ENCODE data around the gene TWIST2.

Gene TWIST2

DNA sequence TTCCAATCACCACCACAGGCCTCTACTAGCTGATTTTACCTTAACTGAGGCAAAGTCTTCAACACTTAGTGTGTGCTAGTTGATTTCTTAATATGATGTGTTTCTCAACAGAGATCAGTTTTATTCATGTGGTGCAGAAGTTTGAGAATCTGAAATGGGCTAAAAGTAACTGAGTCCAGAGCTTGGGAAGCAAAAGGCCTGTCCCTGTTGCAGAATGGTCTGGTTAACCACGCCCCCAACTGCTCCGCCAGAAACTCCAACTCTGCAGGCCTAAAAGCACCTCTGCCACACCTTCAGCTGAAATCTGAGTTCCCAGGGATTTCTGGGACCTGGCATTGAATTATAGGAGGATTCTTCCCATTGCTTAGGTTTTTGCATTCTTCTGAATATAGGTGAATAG, 44.9 kb downstream of the TWIST2 start:
- DNase-seq: no peak

DNA sequence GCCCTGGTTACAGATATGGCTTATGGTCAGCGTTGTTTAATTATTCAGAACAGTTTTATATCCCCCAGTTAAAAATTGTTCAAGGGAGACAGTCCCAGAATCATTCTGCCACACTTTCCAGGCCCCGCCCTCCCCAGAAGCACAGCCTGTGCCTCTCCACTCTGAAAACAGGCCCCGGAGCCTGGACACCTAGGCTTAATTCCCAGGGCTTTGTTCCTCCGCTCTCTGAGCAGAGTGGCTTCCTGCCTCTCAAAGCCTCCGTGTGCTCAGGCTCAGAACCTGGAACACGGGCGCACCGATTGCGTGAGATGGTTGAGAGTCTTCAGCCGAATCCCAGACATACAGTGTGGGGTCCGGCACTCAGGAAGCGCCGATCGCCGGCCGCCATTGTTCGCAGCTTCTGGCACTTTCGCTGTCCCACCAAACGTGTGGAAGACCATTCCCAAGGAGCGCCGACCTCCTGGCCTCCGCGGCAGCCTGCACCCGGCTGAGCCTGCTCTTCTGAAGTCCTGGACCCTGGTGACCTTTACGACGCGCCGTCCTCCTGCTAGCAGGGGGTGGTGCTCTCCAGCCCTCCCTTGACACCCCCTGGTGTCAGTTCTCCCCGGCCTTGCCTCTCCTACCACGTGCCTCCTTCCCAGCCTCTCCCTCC, 45.6 kb downstream of the TWIST2 start:
- DNase-seq: no peak

DNA sequence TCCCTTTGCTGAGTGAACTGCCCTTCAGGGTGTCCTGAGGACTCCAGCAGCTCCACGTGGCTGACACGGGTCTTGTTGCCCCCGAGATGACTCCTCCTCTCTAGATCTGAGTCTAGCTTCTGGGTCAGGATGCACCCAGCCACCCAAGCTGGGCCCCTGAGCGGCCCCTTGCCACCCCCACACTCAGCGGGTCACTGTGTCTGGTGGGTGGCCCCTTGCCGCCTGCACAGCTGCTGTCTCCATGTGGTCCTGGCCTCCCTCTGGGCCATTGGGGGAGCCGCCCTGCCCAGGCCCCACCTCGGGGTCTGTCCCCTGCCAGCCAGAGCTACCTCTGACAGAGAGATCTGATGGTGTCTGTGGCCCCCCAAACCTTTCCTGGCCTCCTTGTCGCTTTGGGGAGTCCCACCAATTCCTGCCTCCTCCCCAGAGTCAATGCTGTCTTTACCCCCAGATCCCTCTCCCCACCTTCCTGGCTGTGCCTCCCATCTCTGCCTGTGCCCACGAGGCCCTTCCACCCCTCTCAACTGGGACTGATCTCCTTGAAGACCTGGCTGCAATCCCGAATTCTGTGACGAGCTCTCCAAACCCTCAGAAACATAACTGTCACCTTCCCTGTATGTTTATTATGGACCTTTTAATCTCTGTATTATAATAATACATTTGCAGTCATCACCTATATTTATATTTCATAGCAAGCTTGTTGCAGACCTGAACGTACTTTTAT, 46.5 kb downstream of the TWIST2 start:
- no peak for DNase-seq

DNA sequence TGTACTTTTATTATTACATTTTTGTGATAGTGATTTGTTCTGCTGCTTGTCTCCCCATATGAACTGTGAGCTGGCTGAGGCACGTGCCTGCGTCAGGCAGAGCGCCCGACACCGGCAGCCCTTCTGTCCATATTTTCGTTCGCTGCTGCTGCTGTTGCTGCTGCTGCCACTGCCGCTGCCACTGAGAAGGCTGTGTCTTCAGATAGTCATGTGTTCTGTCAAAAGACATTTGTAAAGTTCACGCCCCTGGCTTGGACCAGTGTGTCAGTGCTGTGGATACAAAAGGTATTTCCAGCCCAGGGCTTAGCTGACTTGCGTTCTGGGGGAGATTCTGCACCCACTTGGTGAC, 47.0 kb downstream of the TWIST2 start:
- DNase-seq: no peak

DNA sequence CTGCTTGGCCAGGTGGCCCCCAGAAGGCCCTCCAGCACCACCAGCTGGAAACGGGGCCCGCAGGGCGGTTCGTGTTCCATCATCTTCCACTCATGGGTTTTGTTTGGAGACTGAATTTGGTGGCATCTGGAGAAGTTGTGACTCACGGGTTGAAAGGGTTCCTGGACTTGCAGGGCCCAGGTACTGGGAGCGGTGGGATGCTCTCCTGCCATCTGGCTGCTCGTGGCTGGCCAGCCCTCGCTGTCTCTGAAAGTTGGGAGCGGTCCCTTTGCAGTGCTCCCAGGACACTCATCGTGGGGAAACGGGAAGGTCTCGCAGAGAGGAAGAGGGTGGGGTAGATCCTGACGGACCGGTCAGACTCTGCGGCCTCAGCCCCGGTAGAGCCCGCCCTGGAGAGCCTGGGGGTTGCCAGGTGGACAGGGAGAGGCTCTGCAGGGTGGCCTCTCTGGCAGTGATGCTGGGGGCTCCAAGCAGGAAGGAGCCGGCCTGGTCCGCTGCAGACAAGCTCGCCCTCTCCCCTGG, 47.5 kb downstream of the TWIST2 start:
- DNase-seq: no peak

DNA sequence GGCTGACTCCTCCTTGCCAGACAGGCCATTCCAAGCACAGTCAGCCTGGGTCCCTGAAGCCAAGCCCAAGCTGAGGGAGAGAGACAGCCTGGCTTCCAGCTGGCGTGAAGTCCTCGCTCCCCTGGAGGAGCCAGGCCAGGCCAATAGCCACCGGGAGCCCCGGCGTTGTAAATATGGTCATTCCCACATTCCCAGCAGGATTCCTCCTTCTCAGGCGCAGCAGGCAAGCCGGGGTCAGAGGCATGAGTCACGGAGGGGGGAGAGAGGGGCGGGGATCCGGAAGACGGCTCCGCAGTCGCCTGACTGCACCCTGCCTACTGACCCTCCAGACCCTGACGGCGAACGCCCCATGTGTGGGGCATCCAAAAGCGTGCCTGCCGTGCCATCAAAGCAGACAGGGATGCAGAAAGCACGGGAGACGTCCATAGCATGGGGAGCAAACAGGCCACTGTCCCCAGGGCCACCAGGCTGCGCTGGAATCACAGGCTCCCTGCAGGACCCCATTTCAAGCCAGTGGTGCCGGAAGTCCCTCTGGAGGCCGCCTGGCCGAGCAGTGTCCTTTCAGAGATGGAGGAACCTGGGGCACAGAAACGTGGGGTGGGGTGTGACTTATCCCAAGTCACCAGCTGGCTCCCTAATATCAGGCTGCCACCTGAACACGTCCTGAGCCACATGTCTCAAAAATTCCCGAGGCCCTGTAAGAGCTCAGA, 48.2 kb downstream of the TWIST2 start:
- DNase-seq: no peak

DNA sequence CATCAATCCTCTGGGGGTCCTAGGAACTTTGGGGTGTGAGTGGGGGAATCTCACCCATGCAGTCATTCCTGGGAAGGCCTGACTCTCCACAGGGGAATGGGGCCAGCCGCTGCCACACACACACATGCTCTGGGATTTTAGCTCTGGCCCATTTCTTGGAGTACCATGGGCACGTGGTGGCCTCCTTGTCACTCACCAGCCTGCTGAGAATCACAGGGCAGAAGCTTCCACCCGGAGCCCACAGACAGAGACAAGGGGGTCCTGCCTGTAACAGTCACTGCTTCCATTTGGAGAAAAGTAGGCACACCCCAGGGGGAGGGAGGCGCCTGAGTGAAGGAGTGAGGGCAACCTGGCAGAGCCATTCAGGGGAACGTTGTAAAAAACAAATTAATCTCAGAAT, 48.8 kb downstream of the TWIST2 start:
- no peak for DNase-seq

DNA sequence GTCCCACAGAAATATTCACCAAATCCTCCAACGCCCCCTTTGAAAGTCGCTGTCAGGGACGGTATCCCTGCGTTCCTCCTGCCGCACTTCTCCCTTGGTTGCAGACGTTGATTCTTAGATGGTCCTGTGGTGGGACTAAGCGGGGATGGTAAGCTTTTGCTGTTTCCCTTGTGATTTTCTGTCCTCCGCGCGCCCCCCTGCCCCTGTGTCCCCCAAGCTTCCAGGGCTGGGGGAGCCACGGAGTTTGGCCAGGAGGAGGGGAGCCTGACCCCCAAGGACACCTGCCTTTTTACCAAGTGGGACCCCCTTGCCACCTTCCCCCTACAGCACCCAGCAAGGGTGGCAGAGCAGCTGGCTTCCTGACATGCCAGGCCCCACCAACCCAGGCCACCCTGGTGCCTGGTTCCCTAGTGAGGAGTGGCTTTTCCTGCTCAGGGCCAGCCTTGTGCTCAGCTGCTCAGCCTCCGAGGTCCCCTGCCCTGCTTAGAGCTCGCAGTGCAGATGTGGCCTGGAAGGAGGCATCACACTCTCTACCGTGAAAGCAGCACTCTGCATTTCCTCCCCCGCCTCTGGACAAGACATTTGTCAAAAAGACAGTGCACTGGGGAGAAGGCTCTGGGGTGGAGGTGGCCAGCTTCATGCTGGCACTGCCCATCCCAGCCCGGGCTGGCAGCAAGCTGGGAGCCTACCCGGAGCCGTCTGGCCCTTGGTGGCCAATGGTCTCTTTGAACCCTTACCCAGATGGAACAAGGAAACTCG, 49.4 kb downstream of the TWIST2 start:
- no peak for DNase-seq

DNA sequence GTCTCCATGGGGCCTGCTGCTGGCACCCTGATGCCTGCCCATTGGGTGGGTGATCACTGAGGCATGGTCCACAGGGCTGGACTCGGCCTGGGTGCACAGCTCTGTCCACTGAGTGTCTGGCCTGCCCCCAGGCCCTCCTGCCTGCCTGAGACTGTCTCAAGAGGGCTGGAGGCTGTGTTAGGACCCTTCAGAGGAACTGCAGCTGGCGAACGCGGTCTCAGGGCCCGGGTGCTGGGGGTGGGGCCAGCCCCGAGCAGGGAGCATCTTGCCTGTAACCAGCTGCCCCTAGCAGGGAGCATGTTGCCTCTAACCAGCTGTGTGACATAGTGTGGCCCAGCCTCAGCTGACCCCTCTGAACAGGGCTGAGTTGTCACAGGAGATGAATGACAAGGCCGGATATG, 50.0 kb downstream of the TWIST2 start:
- DNase-seq: no peak

DNA sequence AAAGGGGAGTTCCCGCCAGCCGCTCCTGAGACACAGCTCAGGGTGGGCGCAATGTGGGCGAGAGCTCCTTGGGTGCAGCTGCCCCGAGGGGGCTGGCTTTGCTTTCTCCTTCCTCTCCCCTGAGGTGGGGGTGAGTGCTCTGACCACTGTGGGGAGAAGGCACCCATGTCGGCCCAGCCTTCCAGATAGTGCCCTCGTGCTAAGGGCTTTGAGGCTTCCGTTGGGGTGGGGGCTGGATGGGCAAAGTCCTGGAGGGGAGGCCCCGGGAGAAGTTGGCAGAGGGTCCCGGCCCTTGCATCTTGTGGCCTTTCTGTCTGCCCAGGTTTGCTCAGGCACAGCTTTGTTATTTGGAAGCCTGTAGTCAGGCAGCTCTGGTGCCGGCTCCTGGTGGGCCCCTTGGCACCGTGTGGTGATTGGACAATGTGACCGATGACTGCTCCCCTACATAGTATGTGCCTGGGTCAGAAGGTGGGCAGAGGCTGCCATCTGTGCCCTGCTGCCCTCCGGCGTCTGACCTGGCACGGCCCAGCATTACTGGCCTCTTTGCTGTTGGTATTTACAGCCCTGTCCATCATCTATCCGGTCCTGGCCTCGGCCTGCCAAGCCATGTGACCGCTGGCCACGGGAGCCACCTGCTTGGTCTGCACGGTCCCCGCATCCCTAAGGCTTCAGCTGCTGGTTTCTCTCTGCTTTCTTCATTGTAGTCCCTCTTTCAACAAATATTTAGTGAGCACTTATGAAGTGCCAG, 50.8 kb downstream of the TWIST2 start:
- no peak for DNase-seq

DNA sequence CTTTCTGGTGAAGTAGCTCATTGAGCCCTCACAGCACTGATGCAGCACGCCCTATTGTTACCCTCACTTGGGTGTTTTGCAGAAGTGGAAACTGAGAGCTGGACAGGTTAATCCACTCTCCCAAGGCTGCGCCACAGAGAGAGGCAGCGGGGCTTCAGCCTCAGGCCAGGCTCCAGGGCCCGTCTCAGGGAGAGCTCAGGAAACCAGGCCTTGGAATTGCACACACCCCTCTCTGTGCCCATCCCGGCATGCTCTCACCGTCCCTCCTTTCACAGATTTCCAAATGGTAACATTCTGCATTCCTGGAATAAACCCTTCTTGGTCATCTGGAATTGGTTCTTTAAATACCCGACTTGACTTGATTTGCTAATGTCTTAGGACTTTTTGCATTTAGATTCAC, 51.5 kb downstream of the TWIST2 start:
- no peak for DNase-seq

DNA sequence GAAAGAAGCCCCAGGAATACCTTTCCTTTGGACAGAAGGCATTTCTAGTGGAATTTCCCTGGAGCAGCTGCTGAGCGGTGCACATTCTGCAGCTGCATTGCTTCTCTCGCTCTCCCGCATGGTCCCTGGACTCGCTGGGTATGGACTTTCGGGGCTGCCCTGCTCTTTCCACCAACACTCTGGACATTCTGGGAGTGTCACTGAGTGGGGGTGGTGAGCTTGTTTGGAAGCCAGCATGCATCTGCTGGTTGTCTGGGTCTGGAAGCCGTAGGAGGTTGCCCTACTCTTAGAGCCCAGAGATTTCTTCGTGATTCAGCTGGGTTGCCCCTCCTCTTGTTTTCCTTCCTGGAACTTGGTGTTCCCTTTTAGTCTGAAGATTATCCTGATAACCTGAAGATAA, 52.6 kb downstream of the TWIST2 start:
- no peak for DNase-seq

DNA sequence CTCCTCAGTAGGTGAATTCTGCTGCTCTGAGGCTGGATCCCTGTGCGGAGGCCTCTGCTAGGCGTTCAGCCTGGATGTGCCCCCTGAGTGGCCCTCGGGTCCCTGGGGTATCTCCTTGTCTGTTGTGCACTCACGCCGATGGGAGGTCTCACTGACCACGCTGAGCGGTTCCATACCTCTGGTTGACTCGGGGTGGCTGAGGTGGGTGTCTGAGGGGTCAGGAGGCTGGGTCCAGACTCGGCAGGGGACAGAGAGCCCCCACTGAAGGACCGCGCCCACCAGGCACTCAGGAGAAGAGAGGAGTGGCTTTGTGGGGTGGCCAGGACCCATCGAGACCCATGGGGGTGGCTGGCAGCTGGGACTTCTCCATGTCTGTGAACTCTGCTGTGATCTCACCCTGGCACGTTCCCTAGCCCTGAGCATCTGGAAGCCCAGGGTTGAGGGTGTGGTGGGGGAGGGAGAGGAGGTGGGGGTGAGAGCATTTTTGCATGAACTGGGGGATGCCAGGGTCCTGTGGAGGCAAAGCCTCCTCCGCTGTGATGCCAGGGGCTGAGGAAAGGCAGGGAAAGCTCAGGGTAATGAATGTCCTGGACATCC, 53.7 kb downstream of the TWIST2 start:
- DNase-seq: no peak

DNA sequence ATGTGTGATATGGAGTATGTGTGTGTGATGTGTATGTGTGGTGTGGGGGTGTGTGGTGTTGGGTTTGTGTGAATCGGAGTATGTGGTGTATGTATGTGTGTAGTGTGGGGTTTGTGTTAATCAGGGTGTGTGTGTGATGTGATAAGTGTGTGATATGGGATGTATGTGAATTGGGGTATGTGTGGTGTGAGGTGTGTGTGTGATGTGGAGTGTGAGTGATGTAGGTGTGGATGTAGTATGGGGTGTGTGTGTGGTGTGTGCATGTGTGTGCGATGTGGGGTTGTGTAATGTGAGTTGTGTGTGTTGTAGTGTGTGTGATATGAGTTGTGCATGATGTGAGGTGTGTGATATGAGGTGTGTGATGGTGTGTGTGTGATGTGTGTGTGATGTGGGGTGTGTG, 54.4 kb downstream of the TWIST2 start:
- no peak for DNase-seq

DNA sequence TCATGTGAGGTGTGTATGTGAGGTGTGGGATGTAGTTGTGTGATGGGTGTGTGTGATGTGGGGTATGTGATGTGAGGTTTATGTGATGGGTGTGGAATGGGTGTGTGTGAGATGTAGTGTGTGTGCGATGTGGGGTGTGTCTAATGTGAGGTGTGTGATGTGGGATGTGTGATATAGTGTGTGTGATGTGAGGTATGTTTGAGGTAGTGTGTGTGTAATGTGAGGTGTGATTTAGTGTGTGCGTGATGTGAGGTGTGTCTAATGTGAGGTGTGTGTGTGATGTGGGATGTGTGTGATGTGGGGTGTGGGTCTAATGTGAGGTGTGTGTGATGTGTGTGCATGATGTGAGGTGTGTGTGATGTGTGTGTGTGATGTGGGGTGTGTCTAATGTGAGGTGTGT, 55.3 kb downstream of the TWIST2 start:
- no peak for DNase-seq

DNA sequence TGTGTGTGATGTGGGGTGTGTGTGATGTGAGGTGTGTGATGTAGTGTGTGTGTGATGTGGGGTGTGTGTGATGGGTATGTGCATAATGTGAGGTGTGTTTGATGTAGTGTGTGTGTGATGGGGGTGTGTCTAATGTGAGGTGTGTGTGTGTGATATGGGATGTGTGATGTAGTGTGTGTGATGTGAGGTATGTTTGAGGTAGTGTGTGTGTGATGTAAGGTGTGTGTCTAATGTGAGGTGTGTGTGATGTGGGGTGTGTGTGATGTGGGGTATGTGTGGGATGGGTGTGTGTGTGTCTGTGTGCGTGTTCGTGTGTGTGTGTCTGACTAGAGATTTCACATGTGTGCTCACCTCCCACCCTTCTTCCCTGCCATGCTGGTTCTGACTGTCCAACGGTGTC, 56.3 kb downstream of the TWIST2 start:
- DNase-seq: no peak

DNA sequence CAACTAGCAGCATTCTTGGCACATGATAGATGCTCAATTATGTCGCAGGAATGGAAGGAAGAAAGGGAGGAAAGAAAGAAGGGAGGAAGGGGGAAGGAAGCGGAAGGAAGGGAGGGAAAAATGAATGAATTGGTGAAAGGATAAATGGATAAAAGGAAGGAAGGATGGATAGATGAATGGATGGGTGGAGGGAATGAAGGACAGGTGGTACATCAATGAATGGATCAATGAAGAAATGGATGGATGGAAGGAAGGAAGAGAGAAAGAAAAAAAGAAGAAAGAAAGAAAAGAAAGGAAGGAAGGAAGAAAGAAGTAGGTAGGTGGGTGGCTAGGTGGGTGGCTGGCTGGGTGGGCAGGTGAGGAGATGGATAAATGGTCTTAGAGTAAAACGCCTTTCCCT, 56.8 kb downstream of the TWIST2 start:
- no peak for DNase-seq

DNA sequence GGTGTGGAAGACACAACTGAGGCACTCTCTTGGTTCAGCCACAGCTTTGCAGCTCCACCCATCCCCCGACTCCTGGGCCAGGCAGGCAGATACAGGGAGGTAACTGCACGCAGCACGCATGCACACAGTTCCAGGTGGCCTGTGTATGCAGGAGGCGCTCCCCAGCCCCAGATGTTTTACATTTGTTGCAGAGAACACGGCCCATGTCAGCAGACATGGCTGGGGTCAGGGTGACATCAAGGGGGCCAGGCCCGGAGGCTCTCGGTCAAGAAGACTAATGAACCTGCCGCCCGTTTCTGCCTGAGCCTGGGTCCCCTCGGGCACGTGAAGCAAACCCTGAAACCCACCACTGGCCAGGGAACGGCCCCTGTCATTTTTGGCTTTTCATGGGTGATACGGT, 57.3 kb downstream of the TWIST2 start:
- DNase-seq: no peak

DNA sequence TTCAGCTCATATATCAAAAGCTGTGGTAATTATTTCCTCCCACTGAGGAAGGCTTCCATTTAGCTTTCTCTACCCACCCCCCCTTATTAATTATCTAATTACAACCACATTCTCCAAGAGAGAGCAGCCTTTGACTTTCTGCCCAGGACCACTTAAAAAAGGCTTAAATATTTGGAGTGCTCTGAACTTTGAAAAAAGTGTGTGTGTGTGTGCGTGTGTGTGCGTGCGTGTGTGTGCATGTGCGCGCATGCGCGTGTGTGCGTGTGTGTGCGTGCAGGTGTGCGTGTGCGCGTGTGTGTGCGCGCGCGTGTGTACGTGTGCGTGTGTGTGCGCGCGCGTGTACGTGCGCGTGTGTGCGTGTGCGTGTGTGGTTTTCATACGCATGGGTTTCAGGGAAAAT, 57.8 kb downstream of the TWIST2 start:
- no peak for DNase-seq

DNA sequence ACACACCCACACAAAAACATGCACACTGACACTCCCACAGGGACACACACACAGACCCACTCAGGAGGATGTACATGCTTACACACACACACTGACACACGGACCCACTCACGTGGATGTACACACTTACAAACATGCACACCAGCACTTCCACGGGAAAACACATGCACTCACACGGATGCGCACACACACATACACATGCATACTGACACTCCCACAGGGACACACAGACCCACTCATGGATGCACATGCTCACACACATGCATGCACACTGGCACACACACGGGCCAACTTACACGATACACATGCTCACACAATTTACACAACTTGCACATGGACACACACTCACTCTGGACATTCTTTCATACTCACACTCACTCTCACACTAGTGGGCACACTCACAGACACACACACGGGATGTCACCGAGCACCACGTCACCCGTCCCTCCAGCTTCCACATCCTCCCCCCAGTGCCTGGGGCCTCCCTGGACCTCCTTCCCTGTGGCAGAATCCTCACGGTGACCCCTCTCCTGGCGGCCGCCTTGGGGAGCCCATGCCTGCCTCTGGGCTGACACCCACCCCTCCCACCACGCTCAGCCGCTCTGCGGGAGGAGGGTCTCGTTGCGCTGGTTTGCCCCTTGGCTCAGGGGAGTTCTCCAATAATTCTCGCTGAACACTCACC, 58.5 kb downstream of the TWIST2 start:
- no peak for DNase-seq

DNA sequence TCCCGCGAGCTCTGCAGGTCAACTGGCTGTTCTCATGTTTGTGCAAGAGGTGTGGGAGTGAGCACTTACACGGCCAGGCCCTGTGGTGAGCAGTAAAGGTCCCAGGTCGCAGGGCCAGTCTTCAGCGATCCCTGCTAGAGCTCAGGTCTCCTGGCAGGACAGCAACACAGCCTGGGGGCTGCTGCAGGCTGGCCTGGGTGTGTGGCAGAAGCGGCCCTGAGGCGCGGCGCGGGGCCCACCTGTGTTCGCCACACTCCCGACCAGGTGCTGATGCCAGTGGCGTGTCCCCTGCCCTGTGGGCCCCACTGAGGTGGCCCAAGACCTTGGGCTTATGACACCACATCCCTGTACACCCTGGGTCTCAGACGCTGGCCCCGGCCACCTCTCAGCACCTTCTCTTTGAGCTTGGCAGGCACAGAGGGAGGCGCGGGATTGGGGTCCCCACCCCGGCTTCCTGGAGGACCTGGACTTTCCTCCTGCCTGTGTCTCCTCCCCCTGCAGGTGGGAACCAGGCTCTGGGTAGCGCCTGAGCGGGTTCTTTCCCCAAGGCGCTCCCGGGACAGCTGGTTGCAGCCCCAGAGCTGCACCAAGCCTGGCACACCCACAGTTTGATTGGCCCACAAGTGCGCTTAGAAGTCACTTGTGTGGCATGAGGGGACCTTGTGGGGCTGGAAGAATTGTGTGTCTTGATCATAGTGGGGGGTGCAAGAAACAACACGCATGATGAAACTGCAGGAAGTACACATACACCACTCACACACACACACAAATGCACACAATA, 59.2 kb downstream of the TWIST2 start:
- no peak for DNase-seq
